HG03196 (cell line): Measurements from ENCODE around the gene TATDN2.
"Not testable (repeated sequence)": the region's sequence is repeated elsewhere in the genome, so short reads cannot be mapped to it uniquely, and the experiment has no call there.

ENCODE experiments used
- ATAC-seq: cut with Tn5 transposase; IDR thresholded peaks from one replicate; pipeline ENCODE4 v1.9.1; 2021; ENCODE audit not compliant: unreplicated experiment

Gene TATDN2

DNA sequence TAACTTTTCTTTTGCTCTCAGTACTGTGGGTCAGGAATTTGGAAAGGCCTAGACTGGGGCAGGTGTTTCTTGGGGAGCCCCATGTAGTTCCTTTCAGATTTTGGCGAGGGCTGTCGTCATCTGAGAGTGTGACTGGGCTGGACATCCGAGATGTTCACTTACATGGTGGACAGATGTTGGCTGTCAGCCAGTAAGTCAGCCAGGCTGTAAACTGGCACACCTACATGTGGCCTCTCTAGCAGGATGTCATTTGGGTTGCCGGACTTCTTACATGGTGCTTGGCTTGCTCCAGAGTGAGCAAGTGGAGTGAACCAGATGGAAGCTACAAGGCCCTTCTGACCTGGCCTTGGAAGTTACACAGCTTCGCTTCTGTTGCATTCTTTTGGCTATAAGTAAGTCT lies 20.7 kb downstream of the TATDN2 start:
- ATAC-seq: no peak

- no peak for ATAC-seq
Measured at GRCh38 chr3:10269443-10269842, 21.2 kb downstream of the TATDN2 start.

GRCh38 chr3:10272476-10272875 lies 24.2 kb downstream of the TATDN2 start:
- ATAC-seq: not testable (repeated sequence)

DNA sequence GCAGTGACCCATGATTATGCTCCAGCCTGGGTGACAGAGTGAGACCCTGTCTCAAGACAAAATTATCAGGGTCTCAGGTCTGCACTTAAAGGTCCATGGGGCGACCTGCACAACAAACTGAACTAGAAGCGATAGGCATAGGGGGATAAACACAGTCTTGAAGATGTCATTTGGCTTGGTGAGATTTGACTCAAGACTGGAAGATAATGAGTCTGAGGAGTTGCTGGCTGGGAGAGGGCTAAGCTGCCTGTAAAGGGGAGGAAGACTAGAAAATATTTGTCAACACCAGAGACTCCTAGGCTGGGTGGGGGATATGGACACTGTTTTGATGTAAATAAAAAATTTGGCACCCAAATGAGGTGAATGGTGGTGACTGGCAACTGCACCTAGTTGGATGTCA lies 24.7 kb downstream of the TATDN2 start:
- ATAC-seq: no peak

- no peak for ATAC-seq
Measured at GRCh38 chr3:10273702-10274305, 25.5 kb downstream of the TATDN2 start.

DNA sequence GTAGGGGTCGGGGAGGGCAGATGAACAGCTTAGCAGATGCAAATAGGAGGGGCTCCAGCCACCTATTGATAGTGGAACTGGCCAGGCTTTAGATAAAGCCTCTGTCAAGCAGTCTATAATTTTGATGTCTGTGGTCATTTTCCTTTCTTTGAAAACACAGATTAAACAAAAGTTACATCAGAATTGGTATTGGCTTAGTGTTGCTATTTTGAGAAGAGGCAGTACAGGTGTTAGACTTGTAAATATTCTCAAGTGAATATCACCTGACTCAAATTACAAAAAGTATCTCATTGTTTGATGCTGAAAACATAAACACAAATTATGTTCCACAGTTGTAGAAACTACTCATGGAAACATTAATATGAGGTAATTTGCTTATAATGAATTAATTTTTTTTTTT lies 26.3 kb downstream of the TATDN2 start:
- no peak for ATAC-seq

GRCh38 chr3:10277115-10277625 lies 28.9 kb downstream of the TATDN2 start:
- ATAC-seq: no peak

DNA sequence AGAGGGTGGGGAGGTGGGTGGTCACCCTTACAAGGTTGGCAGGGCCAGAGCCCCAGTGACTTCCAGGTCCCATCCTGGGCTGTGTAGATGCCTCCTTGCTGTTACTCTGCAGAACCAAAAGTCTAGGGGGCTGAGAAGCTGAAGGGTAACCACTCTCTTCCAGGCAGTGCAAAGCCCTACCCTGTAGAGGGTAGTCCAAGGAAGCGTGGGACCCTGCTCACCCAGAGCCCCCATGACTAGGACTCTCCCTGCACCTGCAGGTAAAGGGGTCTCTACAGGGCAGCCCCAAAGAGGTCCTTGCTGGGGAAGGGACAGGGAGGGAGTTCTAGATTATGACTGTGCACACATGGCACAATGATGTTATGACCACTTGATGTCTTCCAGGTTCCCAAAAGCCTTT lies 30.2 kb downstream of the TATDN2 start:
- no peak for ATAC-seq

GRCh38 chr3:10279384-10280176 lies 31.3 kb downstream of the TATDN2 start:
- no peak for ATAC-seq

DNA sequence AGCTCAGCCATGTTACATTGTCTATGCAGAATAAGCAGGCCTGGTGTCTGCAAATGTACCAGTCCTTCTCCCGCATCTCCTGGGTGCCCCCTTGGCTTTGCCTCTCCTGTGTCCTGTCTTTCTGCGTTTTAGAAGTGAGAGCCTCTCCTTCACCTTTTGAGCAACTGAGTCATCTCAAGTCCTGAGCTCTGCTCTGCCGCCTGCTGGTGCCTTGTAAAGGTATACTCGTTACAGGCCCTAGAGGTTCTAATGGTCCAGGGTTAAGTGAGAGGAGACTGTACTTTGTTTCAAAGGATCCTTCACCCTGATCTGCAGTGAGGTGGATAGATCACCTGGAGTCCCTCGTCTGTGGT lies 31.9 kb downstream of the TATDN2 start:
- ATAC-seq: no peak

- no peak for ATAC-seq
Measured at GRCh38 chr3:10280571-10280970, 32.3 kb downstream of the TATDN2 start.

GRCh38 chr3:10281951-10282350 lies 33.7 kb downstream of the TATDN2 start:
- ATAC-seq: no peak

DNA sequence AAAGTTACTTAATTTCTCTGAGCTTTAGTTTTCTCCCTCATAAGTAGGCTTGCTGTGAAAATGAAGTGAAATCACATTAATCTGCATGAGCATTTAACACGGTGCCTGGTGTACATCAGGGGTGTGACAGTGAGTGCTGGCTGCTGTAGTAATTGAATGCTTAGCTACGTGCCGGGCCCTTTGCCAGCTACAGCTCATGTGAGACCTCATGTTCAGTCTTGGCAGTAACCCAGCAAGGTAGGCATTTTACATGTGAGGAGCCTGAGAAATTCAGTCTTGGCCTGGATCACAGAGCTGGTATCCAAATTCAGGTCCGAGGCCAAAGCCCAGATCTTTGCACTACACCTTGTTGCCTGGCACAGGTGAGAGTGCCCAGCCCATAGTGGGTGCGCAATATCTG lies 35.4 kb downstream of the TATDN2 start:
- no peak for ATAC-seq

- ATAC-seq: no peak
Measured at GRCh38 chr3:10284496-10284895, 36.2 kb downstream of the TATDN2 start.

DNA sequence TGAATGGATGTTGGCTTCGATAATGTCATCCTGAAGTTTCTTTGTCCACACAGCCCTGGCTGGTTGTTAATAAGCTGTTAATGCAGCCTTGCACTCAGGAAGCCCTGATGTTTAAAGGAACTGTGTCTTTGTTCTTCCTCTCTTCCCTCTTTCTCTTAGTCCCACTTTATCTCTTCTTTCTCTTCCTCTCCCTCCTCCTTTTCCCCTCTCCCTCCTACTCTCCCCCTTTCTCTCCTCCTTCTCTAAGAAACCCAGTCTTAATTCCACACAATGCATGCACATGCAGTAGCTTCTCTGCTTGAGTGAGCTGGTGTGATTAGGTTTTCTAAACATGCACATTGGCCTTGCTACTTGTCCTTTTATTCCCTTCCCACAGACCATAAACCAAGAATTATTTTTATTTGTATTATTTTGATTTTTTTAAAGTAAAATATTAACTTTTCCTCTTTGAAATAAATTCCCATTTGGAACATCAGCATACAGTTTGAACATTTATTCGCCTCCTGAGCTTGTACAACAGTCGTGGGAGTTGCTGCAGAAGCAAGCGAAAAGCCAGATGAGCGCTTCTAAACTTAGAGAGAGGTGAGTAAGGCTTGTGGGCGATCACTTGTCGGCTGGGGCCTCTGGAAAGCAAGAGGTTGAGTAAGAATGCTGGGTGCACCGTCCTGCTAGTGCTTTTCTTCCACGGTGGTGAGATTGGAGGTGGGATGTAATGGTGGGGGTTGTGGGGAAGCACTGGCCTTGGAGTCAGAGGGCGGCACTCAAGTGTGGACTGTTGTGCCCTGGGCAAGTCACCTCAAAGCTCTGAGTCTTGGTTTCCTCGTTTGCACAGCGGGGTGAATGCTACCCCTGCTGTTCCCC lies 37.2 kb downstream of the TATDN2 start:
- no peak for ATAC-seq

DNA sequence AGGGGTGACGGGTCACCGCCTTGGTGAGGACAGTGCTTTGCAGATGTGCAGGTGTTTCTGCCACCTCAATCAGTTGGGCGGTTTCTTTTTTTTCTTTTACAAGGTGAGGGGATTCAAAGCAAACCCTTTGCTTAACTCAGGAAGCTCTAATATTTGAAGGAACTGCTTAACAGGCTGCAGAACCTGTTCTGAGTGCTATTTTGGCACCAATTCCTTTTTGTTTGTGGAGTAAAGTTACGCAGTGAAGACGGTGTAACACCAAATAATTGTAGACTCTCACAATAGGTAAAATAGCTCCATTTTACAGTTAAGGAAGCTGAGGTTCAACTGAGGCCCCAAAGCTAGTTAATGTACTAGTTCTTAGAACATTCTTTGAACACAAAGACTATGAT lies 37.9 kb downstream of the TATDN2 start:
- ATAC-seq: no peak

DNA sequence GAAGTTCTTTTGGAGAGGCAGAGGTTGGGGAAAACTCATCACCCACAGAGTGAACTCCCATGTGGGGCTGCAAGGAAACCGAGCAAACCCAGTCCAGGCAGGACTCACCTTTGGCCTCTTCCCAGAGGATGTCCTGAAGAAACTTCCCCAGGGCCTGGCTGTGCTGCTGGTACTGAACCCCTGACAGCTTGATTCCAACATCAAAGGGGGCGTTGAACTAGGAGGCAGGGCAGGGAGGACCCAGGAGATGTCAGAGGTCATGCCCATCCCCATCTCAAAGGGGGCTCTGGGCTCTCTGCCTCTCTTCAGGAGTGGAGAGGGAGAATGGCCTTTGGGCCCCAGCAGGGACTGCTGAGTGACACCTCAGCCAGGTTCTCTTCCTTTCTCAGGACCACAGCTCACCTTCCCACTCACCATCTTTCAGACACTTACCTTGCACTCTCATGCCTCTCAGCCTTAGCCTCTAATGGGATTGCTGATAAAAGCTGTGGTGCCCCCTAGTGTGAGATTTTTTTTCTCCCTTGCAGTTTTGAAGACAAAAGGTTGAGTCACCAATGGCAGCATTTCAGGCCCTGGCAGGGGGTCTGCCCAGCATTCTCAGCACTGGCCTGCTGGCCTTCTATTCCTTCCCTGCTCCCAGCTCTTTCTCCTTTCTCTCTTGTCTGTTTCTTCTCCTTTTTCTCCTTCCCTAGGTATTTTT lies 38.5 kb downstream of the TATDN2 start:
- no peak for ATAC-seq

DNA sequence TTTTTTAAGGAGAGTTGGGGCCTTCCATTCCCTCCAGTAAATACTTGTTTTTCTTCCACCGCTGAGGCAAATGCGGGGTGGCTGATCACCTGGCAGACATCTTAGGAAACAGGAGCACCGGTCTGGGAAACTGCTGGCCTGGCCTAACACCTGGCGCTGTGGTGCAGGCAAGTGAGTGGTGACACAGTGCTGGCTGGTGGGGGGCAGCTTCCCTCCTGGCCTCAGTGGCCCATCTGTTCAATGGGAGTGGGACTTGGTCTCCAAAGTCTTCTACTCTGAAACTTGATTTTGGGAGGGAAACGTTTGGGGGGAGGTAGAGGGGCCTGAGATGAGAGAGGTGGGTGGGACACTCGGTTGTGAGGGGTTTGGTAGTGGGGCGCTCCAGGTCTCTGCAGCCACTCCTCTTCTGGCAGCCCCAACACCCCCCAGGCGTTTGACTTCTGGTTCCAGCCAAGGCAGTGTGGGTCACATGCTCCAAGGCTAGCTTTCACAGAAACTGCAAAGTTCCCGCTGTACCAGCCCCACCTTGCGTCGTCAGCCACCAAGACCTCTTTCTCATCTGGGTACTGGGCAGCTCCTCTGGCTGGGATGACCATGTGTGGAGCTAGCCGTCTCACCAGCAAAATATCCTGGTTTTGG lies 39.8 kb downstream of the TATDN2 start:
- no peak for ATAC-seq

- no peak for ATAC-seq
Measured at GRCh38 chr3:10288575-10288960, 40.3 kb downstream of the TATDN2 start.

DNA sequence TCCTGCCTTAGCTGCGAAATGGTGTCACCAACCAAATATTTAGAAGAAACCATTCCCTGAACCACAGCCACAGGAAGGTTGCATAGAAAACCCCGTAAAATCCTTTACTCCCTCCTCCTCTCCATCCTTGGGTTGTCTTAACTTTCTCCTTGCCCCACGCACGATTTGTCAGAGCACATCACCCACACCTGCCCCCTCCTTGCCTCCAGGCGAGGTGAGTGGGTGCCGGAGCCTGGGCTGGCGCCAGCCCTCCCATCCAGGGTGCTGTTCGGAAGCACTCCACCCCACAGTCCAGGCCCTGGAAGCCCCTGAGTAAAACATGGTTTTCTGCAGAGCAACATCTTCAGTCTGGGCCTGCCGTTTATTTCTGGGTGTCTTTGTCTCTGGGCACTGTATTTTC lies 40.8 kb downstream of the TATDN2 start:
- ATAC-seq: no peak
